GM23248 (cell line): ENCODE measurements around the gene KRTAP20-4.

Source experiments
- EZH2 ChIP-seq: fragments of 200-600 bp; sonication (generic); IDR thresholded peaks from 2 replicates; pipeline ENCODE4 v1.6.1; 2018; ENCODE audit warnings: antibody characterized with exemption, mild to moderate bottlenecking; ENCODE audit not compliant: insufficient read depth, poor library complexity, severe bottlenecking
- EZH2phosphoT487 ChIP-seq: fragments of 200-600 bp; sonication (generic); IDR thresholded peaks from 2 replicates; pipeline ENCODE4 v1.6.1; 2018; ENCODE audit warnings: antibody characterized with exemption, moderate library complexity, mild to moderate bottlenecking, low read depth; ENCODE audit not compliant: insufficient read depth

DNA sequence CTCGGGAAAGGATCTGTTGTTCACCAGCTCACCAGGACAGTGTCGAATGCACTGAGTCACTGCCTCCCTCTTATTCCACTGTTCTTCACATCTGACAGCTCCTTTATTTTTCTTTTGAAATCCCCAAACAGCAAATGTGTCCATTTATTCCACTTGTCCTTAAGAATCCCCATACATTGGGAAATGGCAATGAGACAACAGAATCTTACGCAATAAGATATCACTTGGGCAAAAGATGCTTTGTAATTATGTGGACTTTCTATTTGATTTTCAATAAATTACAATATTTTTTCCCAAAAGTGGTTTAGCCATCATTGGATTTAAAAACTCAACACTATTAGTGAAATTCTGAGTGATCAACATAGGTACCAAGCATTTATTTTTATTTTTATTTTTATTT lies 18.3 kb downstream of the KRTAP20-4 start:
- no peak for TF ChIP-seq EZH2phosphoT487
- no peak for TF ChIP-seq EZH2
